ENCODE data around the gene RAB11FIP5. TPM values are rescaled to one million over a fixed set of nuclear protein-coding genes. Genes with fewer than 3 reads are reported as not detected.

Gene RAB11FIP5
- 19.7 and 27.7 TPM in 2 replicates for total RNA-seq (2011; cell fraction: chromatin; rRNA removed; ENCODE audit: low replicate concordance)
- total RNA-seq (2011; cell fraction: nucleolus; rRNA removed), result 8.7 and 10.0 TPM in 2 replicates
- 11.7 and 15.4 TPM in 2 replicates for total RNA-seq (2011; cell fraction: nucleoplasm; rRNA removed)
- 5.7 and 7.0 TPM in 2 replicates for total RNA-seq (2014; rRNA removed)
- 6.7 and 6.8 TPM in 2 replicates for total RNA-seq (2014; rRNA removed; fragmentation: Illumina TruSeq; extraction: Trizol)
- 3.4 and 3.7 TPM in 2 replicates for total RNA-seq (2015; rRNA removed; fragmentation: Illumina TruSeq; extraction: Trizol)
- total RNA-seq (2021), result 8.6 and 9.1 TPM in 2 replicates
- 11.3 and 14.4 TPM in 2 replicates for polyA plus RNA-seq (2011; rRNA removed)
- 6.8 and 8.8 TPM in 2 replicates for polyA plus RNA-seq (2011; cell fraction: cytosol; rRNA removed)
- polyA plus RNA-seq (2011; cell fraction: nucleus; rRNA removed), result 12.0 and 16.7 TPM in 2 replicates
- polyA plus RNA-seq (2012), result 5.9 and 6.3 TPM in 2 replicates
- polyA plus RNA-seq (2014; fragmentation: Illumina TruSeq; extraction: Trizol), result 8.0 and 8.3 TPM in 2 replicates
- 1 to 10 TPM; 1.7 TPM for polyA plus RNA-seq (2014; fragmentation: Nextera tagmentation; extraction: Ambion mirVana)
- 5.7 and 6.4 TPM in 2 replicates for polyA plus RNA-seq (2014; rRNA removed)
- 10.6 and 16.9 TPM in 2 replicates for polyA minus RNA-seq (2011; rRNA and poly(A)+ RNA removed)
- polyA minus RNA-seq (2011; cell fraction: cytosol; rRNA and poly(A)+ RNA removed), result 5.8 and 8.8 TPM in 2 replicates
- polyA minus RNA-seq (2011; cell fraction: nucleus; rRNA and poly(A)+ RNA removed), result 4.4 and 5.0 TPM in 2 replicates
- percentile 67 among the genes with signal in this experiment for Bru-seq, nascent RNA
- BruChase-seq, experiment 1, labeled RNA remaining after a 2-hour chase, result percentile 61 among the genes with signal in this experiment
- percentile 63 among the genes with signal in this experiment for BruChase-seq, experiment 2, labeled RNA remaining after a 6-hour chase
- long read RNA-seq, experiment 1, full-length matches to known transcripts, result 7 of 35 reads
- long read RNA-seq, experiment 1, partial matches to known transcripts, result 6 of 35 reads
- long read RNA-seq, experiment 1, other reads (novel, unspliced or antisense), result 22 of 35 reads
- long read RNA-seq, experiment 2, full-length matches to known transcripts, result 1 of 5 reads
- long read RNA-seq, experiment 2, partial matches to known transcripts, result 0 of 5 reads
- long read RNA-seq, experiment 2, other reads (novel, unspliced or antisense), result 4 of 5 reads
- long read RNA-seq, experiment 3, partial matches to known transcripts, result 0 of 1 reads
- long read RNA-seq, experiment 3, other reads (novel, unspliced or antisense), result 1 of 1 reads

- intact Hi-C loops (cut with micrococcal nuclease), result no loop called here
- Histone ChIP-seq H3K4me1 (replicated peaks in 1 of 2; ENCODE audit: control insufficient read depth in 2 of 2, insufficient read depth in 2 of 2, low read length in 2 of 2) (peaks cover 14 to 25% of the 10 kb centered on the region in 2 experiments), H3K4me2 (ENCODE audit: insufficient read depth, low read length) (peak within 1 kb of the TSS; percentile 80), H2AFZ (ENCODE audit: low read depth, low read length) (peak within 1 kb of the TSS; percentile 91), H3K79me2 (ENCODE audit: control insufficient read depth, insufficient read depth, low read length) (peaks cover 24% of the 10 kb centered on the region), H3K27ac (ENCODE audit: extremely low read depth, low read depth, low read length) (peak within 1 kb of the TSS; percentile 67), H3K9ac (ENCODE audit: insufficient read depth in 1 of 2, low read depth in 2 of 2, low read length in 2 of 2) (peak within 1 kb of the TSS; percentile 66 to 93), H3K4me3 (peak within 1 kb of the TSS; percentile 61), H4K20me1 (replicated peaks; ENCODE audit: control insufficient read depth, insufficient read depth, low read length) (peaks cover 20% of the 10 kb centered on the region), H3K36me3 (ENCODE audit: control insufficient read depth, insufficient read depth, low read length) (no peaks in the 10 kb centered on the region), H3K27me3 (ENCODE audit: control insufficient read depth in 2 of 2, insufficient read depth in 2 of 2, low read length in 2 of 2) (peaks cover 3% of the 10 kb centered on the region in 2 experiments; a peak in 1 of 5 replicates), H3K9me1 (ENCODE audit: control insufficient read depth, insufficient read depth, low read length) (no peaks in the 10 kb centered on the region), H3K9me3 (replicated peaks; ENCODE audit: control insufficient read depth, insufficient read depth, low read depth, low read length) (no peaks in the 10 kb centered on the region)
- CTCF ChIA-PET (ENCODE audit: low intra/inter-chr PET ratio), result interaction anchor here (0.6 to 1.1 kb wide), 2 partner anchors 221 to 746 kb away, joined by 4 to 5 read pairs; no protein-coding TSS in a partner anchor
- DNase-seq (ENCODE audit: extremely low read depth in 1 of 4, low spot score in 3 of 4), result peak; percentile 74 to 94 (median 89)
- in situ Hi-C loops (cut with MboI), result no loop called here
- FAIRE-seq, result no peak
- TSS peak; percentile 80 for BruUV-seq (replicated peaks)
- peak; percentile 84 for ATAC-seq
- POLR2A ChIA-PET, result interaction anchor here (0.6 to 1.0 kb wide), 4 partner anchors 12 to 76 kb away, joined by 3 to 6 read pairs (median 3); no protein-coding TSS in a partner anchor
- WGBS (ENCODE audit: insufficient coverage, low coverage, missing lambda C conversion rate), result 2% methylated on average over 45 of the region's 93 CpGs
- TF ChIP-seq REST (IDR thresholded peaks at IDR 0.05; ENCODE audit: borderline replicate concordance) (peak; percentile 34; the same call in 1 of the 2 replicates), REST (CRISPR knock-in tag; IDR thresholded peaks at IDR 0.05; ENCODE audit: low read depth) (no peak), ZNF740 (CRISPR knock-in tag; IDR thresholded peaks at IDR 0.05) (no peak), ZNF740 (tag; IDR thresholded peaks at IDR 0.05) (no peak), POLR2A (conservative IDR thresholded peaks at IDR 0.05) (0 out of 2 replicates have a peak, but pooled peaks have one; percentile 47)
These were observed at the start of gene RAB11FIP5 for GRCh38 chr2:73112913-73113854. TSS of gene RAB11FIP5 (minus strand) at chr2:73112948. CDS start at chr2:73112777, 171 bp downstream.
